22Rv1 (cell line): ENCODE results near the gene KAZN.

Experiments
- ZFX ChIP-seq: fragments of 450-650 bp; IDR thresholded peaks from 2 replicates; pipeline ENCODE4 v1.6.1; 2017; ENCODE audit warnings: antibody characterized with exemption, borderline replicate concordance
- TF ChIP-seq, protein P1 (sequence below): fragments of 450-650 bp; IDR thresholded peaks from 2 replicates; pipeline ENCODE4 v1.5.1; 2017; ENCODE audit warnings: mild to moderate bottlenecking

DNA sequence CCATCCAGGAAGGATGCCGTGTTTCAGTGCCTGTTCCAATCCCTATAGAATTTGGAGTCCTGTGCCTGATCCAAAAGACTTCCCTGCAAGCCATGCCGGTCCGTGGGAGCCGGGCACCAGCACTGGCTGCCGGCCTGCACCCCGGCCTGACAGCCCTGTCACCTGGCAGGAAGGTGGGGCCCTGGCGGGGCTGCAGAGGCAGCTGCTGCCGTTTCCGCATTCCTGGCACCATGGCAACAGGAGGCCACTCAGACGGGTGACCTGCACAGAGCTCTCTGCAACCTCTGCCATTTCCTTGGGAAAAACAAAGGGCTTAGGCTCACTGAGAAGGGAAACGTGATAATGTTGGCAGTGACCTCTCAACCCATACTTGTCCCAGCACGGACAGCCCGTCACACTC, 491.9 kb downstream of the KAZN start:
- TF ChIP-seq, protein P1, sequence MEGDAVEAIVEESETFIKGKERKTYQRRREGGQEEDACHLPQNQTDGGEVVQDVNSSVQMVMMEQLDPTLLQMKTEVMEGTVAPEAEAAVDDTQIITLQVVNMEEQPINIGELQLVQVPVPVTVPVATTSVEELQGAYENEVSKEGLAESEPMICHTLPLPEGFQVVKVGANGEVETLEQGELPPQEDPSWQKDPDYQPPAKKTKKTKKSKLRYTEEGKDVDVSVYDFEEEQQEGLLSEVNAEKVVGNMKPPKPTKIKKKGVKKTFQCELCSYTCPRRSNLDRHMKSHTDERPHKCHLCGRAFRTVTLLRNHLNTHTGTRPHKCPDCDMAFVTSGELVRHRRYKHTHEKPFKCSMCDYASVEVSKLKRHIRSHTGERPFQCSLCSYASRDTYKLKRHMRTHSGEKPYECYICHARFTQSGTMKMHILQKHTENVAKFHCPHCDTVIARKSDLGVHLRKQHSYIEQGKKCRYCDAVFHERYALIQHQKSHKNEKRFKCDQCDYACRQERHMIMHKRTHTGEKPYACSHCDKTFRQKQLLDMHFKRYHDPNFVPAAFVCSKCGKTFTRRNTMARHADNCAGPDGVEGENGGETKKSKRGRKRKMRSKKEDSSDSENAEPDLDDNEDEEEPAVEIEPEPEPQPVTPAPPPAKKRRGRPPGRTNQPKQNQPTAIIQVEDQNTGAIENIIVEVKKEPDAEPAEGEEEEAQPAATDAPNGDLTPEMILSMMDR: no peak
- TF ChIP-seq ZFX: no peak
